ENCODE data around the gene CLDN25.

- no peak for TF ChIP-seq ZIC2 (tag by site-specific recombination; IDR thresholded peaks at IDR 0.05)
- no peak for TF ChIP-seq CTCF (tag by site-specific recombination; IDR thresholded peaks at IDR 0.05)
- no peak for TF ChIP-seq ZFP3 (tag by site-specific recombination; IDR thresholded peaks at IDR 0.05; ENCODE audit: low read depth)
- TF ChIP-seq ZNF280D (tag by site-specific recombination; IDR thresholded peaks at IDR 0.05) = no peak
- no peak for TF ChIP-seq ZBTB21 (tag by site-specific recombination; IDR thresholded peaks at IDR 0.05)
- TF ChIP-seq ZNF518A (tag by site-specific recombination; conservative IDR thresholded peaks at IDR 0.05; ENCODE audit: low read depth) = no peak
- TF ChIP-seq ZBTB26 (tag by site-specific recombination; optimal IDR thresholded peaks at IDR 0.05) = no peak
- TF ChIP-seq ZNF677 (tag by site-specific recombination; IDR thresholded peaks at IDR 0.05) = no peak
- no peak for TF ChIP-seq HOXD13 (CRISPR knock-in tag; IDR thresholded peaks at IDR 0.05; ENCODE audit: borderline replicate concordance)
These were observed 37.6 kb downstream of the CLDN25 start for GRCh38 chr11:113817162-113817561.

All from HEK293 (cell line).